SK-N-SH (cell line): ENCODE measurements around the gene ZNF507.

Experiments
- CHD2 ChIP-seq: fragments of 150-350 bp; IDR thresholded peaks from 2 replicates; pipeline ENCODE4 v1.6.1; 2018; ENCODE audit warnings: low read length; ENCODE audit not compliant: partially characterized antibody
- EP300 ChIP-seq, 2 experiments: IDR thresholded peaks; 2 replicates each; pipeline versions ENCODE4 v1.4.0 to v1.6.1; 2012; ENCODE audit warnings: borderline replicate concordance in 1 of 2, low read depth in 1 of 2, low read length in 1 of 2
- POLR2AphosphoS5 ChIP-seq: IDR thresholded peaks from 2 replicates; pipeline ENCODE4 v1.6.1; 2012; ENCODE audit warnings: low read depth, low read length
- SIN3A ChIP-seq: IDR thresholded peaks from 2 replicates; pipeline ENCODE4 v1.6.1; 2012; ENCODE audit warnings: low read depth, mild to moderate bottlenecking, low read length, moderate library complexity, borderline replicate concordance
- YY1 ChIP-seq: IDR thresholded peaks from 2 replicates; pipeline ENCODE4 v1.4.0; 2012; ENCODE audit warnings: low read depth, mild to moderate bottlenecking
- TF ChIP-seq, protein P1 (sequence below): fragments of 200-600 bp; sonication (generic); IDR thresholded peaks from 2 replicates; pipeline ENCODE4 v1.6.1; 2017; ENCODE audit warnings: antibody characterized with exemption, mild to moderate bottlenecking, moderate library complexity
- TF ChIP-seq, protein P2 (sequence below): fragments of 150-350 bp; IDR thresholded peaks from 2 replicates; pipeline ENCODE4 v1.6.1; 2016; ENCODE audit warnings: mild to moderate bottlenecking, low read depth, low read length
- TF ChIP-seq, protein P3 (sequence below): IDR thresholded peaks from 2 replicates; pipeline ENCODE4 v1.6.1; 2012; ENCODE audit warnings: mild to moderate bottlenecking, low read depth, low read length, moderate library complexity

DNA sequence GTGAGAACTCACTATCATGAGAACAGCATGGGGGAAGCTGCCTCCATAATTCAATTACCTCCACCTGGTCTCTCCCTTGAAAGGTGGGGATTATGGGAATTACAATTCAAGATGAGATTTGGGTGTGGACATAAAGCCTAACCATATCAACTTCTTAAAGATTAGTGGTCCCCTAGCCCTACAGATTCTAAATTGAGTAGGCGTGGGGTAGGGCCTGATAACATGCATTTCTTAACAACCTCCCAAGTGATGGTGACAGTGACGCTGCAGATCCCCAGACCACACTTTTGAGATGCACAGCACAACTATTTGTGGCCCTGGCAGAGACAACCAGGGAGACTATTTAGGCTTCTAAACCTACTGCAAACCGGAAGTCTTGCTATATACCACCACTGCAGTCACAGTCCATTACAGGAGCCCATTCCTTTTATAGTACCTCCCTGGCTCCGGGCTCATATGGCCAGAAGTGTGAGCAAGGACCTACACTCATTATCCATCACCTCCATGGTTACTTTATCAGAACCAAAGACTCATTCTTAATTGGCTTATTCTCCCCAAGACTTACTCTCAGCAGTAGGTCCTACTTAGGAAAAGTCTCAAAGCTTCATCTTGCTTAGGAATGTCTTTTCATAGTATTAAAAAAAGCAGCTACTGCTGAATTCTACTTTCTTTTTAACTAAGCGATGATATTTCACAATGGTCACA, 58.0 kb downstream of the ZNF507 start:
- TF ChIP-seq, protein P1, sequence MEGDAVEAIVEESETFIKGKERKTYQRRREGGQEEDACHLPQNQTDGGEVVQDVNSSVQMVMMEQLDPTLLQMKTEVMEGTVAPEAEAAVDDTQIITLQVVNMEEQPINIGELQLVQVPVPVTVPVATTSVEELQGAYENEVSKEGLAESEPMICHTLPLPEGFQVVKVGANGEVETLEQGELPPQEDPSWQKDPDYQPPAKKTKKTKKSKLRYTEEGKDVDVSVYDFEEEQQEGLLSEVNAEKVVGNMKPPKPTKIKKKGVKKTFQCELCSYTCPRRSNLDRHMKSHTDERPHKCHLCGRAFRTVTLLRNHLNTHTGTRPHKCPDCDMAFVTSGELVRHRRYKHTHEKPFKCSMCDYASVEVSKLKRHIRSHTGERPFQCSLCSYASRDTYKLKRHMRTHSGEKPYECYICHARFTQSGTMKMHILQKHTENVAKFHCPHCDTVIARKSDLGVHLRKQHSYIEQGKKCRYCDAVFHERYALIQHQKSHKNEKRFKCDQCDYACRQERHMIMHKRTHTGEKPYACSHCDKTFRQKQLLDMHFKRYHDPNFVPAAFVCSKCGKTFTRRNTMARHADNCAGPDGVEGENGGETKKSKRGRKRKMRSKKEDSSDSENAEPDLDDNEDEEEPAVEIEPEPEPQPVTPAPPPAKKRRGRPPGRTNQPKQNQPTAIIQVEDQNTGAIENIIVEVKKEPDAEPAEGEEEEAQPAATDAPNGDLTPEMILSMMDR: no peak
- TF ChIP-seq SIN3A (no peak), POLR2AphosphoS5 (no peak), CHD2 (no peak), EP300 (IDR thresholded peaks at IDR 0.05; ENCODE audit: borderline replicate concordance in 1 of 2, low read depth in 1 of 2, low read length in 1 of 2) (no peak), YY1 (no peak)
- TF ChIP-seq, protein P2, sequence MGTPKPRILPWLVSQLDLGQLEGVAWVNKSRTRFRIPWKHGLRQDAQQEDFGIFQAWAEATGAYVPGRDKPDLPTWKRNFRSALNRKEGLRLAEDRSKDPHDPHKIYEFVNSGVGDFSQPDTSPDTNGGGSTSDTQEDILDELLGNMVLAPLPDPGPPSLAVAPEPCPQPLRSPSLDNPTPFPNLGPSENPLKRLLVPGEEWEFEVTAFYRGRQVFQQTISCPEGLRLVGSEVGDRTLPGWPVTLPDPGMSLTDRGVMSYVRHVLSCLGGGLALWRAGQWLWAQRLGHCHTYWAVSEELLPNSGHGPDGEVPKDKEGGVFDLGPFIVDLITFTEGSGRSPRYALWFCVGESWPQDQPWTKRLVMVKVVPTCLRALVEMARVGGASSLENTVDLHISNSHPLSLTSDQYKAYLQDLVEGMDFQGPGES: no peak
- TF ChIP-seq, protein P3, sequence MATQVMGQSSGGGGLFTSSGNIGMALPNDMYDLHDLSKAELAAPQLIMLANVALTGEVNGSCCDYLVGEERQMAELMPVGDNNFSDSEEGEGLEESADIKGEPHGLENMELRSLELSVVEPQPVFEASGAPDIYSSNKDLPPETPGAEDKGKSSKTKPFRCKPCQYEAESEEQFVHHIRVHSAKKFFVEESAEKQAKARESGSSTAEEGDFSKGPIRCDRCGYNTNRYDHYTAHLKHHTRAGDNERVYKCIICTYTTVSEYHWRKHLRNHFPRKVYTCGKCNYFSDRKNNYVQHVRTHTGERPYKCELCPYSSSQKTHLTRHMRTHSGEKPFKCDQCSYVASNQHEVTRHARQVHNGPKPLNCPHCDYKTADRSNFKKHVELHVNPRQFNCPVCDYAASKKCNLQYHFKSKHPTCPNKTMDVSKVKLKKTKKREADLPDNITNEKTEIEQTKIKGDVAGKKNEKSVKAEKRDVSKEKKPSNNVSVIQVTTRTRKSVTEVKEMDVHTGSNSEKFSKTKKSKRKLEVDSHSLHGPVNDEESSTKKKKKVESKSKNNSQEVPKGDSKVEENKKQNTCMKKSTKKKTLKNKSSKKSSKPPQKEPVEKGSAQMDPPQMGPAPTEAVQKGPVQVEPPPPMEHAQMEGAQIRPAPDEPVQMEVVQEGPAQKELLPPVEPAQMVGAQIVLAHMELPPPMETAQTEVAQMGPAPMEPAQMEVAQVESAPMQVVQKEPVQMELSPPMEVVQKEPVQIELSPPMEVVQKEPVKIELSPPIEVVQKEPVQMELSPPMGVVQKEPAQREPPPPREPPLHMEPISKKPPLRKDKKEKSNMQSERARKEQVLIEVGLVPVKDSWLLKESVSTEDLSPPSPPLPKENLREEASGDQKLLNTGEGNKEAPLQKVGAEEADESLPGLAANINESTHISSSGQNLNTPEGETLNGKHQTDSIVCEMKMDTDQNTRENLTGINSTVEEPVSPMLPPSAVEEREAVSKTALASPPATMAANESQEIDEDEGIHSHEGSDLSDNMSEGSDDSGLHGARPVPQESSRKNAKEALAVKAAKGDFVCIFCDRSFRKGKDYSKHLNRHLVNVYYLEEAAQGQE: no peak
